HG03175 (cell line): ENCODE measurements around the gene UBALD2.
"Not testable (repeated sequence)": the region's sequence is repeated elsewhere in the genome, so short reads cannot be mapped to it uniquely, and the experiment has no call there.

ENCODE experiments used
- ATAC-seq: cut with Tn5 transposase; IDR thresholded peaks from one replicate; pipeline ENCODE4 v1.9.1; 2021; ENCODE audit warnings: mild to moderate bottlenecking, moderate library complexity; ENCODE audit not compliant: unreplicated experiment

The UBALD2 gene

DNA sequence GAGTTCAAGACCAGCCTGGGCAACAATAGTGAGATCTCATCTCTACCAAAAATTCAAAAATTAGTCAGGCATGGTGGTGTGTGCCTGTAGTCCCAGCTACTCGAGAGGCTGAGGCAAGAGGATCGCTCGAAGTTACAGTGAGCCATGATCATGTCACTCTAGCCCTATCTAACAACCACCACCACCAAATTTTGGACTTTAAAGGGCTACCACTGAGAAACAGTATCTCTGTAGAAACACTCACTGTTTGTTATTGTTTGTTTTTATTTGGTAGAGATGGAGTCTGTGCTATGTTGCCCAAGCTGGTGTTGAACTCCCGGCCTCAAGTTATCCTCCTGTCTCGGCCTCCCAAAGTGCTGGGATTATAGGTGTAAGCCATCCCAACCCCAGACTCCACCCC lies 1.3 kb upstream of the UBALD2 start:
- ATAC-seq: no peak

DNA sequence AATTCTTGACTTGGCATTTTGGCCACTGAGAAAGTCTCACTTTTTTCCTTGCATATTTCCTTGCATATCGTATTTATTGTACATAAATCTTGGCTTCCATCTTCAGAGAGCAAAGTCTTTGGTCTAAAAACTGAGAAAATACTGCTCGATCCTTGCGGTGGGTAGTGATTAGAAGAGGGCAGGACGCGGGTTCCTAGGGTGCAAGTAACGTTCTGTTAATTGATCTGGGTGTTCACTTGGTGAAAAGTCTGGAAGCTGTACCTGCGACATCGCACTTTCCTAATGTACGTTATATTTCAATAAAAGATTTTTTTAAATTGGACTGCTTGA lies 758 bp upstream of the UBALD2 start:
- peak; percentile 0 for ATAC-seq

DNA sequence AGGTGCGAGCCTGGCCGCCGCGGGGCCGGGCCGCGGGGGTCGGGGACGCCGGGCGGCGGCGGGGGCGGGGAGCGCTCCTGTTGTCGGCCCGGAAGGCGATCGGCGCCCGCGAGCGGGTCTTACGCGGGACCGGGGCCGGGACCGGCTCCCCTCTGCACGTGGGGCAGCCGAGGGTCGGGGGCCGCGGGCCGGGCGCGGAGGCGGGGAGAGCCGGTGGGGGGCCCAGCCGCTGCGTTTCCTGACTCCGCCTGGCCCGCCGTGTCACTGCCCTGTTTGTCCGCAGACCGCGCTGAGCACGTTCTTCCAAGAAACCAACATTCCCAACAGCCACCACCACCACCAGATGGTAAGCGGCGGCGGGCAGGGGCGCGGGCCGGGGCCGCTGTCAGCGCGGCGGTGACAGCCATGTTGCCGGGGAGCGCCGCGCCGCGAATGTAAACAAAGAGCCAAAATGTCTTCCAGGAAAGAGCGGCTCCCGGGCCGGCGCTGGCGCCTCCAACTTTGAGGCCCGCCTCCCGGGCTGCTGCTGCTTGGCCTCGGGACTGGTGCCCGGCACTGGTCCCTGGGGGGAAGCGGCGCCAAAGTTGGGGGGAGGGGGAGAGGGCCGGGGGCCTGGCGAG lies 586 bp downstream of the UBALD2 start:
- ATAC-seq: no peak

DNA sequence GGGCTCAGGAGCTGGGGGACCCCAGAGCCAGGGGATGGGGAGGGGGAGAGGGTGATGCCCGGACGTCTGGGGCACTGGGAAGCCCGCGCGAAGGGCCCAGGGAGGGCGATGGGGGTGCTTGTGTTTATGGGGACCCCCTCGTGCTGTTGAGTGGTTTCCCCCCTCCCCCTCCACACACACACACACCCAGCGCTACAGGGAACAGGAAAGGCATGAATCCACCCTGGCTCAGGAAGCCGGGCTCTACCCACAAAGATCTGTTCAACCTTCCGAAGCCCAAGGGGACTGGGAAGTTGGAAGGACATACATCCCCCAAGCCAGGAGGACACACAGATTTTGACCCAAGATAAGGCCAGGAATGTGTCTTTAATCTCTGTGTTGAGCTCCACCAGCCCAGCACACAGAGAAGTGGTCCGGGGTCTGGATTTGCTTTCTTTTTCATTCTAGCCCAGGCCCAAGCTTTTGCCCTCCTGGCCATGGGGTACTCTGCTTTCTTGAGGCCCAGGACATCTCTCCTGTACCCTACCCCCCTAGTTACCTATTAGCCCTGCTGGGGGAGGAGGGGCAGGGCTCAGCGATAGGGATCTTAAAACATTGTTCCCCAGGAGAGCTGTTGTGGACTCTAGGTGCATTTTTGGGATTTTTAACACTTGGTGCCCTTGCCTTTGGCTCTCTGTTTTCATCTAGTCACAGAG lies 1.2 kb downstream of the UBALD2 start:
- no peak for ATAC-seq

DNA sequence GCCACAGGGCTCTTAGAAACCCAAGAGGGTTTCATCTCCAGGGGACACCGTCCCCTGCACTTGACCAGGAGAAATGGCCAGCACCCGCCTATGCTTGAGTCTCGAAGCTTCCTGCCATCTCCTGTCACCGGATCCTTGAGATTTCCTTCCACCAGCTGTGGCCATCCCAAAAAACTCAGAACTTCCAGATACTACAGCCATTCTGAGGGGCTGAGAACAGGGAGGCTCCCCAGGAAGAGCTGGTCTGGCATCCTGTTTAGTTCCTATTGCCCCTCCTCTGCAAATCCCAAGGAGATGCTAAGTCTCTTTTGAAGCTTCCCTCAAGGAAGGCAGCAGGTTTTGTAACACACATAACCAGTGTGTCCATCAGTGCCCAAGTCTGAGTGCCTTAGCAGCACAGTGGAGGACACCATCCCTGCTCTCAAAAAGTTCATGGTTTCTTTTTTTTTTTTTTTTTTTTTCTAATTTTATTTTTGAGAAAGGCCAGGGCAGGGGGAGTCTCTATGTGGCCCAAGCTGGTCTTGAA lies 2.0 kb downstream of the UBALD2 start:
- ATAC-seq: no peak

DNA sequence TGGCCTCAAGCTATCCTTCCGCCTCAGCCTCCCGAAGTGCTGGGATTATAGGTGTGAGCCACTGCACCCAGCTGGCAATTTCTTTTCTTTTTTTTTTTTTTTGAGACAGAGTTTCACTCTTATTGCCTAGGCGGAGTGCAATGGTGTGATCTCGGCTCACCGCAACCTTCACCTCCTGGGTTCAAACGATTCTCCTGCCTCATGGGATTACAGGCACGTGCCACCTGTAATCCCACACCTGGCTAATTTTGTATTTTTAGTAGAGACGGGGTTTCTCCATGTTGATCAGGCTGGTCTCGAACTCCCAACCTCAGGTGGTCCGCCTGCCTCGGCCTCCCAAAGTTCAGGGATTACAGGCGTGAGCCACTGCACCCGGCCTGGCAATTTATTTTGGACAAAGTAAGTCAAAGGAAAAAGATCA lies 2.4 kb downstream of the UBALD2 start:
- ATAC-seq: not testable (repeated sequence)

DNA sequence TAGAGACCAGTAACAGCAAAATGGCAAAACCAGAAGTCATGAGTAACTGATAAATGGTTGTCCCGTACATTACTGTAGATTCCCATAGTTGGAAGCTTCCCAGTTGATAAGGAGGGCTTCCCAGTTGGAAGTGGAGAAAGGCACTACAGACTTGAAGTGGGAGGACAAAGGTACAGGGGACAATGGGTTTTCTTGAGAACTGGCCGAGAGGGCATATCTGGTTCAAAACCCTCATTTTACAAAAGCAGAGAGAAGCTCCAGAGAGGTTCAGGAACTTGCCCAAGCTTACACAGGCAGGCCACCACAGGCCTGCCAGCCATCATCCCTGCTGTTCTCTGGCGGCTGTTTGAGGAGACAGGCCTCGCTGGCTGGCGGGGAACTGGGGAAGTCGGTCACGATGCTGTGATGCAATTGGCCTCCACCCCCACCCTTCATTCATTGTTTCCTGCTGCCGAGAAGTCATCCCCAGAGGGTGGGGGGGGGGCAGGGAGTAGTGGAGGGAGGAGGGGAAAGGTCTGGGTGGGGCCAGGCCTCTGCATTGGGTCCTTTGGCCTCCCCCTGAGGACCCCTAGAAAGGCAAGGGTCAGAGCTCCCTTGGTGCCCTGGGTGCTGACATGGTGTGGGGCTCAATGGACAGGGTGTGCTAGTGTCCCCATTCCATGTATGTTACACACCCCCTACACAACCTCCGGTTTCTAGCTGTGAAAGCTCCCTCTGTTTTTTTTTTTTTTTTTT lies 3.0 kb downstream of the UBALD2 start:
- ATAC-seq: no peak

DNA sequence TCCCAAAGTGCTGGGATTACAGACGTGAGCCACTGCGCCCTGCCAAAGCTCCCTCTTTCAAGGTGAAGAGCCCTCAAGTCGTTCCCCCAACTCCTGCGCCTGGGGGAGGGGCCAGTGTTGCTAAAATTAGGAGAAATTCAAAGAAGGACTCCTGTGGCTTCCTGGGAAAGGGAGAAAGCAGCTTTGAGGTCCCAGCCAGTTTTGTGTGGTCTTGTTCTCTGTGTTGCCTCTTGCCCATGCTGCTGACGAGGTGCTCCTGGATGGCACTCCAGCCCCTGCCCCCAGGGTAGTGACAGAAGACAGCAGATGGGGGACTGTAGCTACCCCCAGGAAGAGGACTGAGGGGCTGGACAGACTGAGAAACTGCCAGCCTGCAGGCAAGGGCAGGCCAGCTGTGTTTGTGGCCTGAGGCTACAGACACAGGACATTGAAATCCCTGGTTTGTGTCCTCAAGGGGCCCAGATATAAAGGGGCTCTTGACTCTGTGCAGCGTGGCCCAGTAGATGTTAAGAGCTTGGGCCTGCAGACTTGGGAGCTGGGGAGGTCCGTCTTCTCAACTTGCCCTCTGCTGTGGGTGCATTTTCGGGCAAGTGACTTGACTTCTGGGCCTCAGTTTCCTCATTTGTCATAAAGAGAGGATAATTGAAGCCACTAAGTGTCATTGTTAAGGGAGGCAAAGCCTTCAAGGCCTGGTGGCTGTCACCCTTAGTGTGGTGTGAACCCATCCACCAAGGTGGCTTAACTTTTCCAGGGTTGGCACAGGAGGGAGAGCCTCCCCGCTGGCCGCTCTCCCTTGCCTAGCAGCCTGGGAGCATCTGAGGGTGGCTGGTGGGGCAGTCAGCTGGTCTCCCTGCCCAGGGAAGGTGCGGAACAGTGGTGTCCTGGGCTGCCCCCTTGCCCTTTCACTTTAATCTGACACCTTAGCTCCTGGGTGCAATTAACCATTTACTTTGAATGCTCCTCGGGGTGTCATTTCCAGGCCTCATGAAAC lies 4.1 kb downstream of the UBALD2 start:
- ATAC-seq: no peak

DNA sequence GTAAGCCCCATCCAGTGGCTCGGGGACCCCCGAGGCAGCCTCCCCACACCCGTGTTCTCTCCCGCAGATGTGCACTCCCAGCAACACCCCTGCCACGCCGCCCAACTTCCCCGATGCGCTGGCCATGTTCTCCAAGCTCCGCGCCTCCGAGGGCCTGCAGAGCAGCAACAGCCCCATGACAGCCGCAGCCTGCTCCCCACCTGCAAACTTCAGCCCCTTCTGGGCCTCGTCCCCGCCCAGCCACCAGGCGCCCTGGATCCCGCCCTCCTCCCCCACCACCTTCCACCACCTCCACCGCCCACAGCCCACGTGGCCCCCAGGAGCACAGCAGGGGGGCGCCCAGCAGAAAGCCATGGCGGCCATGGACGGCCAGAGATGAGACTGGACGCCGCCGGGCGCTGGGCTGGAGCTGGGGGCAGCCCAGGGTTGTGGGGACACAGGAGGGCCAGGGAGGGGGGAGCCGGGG lies 5.0 kb downstream of the UBALD2 start:
- no peak for ATAC-seq

DNA sequence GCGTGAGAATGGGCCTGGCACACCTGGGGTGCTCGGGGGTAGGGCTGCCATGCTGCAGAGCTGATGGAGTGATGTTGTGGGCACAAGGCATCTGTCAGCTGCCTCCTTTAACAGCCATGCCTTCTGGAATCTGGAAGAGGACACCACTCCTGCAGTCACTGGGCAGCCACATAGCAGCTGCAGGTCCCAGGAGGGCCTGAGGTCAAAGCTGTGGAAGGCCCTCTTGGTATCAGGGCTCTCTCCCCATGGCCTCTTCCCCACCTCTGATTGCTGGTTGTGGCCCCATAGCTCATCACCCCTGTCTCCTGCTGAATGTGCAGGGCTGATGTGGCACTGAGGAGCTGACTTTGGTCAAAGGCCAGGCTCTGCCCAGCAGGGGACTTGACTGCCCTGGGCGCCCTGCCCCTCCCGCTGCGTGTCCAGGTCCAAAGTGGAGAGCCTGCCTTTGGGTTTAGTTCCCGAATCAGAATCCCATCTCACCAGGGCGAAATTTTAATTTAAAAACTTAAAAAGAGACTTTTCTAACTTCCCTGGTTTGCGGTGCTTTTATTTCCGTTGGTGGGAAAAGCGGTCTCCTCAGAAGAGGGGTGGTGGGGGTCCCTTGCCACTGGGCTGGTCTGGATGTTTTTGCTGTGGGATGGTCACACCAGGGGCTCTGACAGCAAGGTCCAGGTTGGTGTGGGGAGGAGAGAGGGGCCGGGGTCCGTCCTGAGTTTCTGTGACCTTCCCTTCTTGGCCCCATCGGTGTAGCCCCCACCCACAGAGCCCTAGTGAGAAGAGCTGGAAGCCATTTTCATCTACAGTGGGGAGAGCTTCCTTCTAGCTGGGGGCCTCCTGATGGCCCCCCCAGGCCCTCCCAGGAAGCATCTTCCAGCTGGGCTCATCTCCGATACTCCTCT lies 5.9 kb downstream of the UBALD2 start:
- ATAC-seq: no peak

DNA sequence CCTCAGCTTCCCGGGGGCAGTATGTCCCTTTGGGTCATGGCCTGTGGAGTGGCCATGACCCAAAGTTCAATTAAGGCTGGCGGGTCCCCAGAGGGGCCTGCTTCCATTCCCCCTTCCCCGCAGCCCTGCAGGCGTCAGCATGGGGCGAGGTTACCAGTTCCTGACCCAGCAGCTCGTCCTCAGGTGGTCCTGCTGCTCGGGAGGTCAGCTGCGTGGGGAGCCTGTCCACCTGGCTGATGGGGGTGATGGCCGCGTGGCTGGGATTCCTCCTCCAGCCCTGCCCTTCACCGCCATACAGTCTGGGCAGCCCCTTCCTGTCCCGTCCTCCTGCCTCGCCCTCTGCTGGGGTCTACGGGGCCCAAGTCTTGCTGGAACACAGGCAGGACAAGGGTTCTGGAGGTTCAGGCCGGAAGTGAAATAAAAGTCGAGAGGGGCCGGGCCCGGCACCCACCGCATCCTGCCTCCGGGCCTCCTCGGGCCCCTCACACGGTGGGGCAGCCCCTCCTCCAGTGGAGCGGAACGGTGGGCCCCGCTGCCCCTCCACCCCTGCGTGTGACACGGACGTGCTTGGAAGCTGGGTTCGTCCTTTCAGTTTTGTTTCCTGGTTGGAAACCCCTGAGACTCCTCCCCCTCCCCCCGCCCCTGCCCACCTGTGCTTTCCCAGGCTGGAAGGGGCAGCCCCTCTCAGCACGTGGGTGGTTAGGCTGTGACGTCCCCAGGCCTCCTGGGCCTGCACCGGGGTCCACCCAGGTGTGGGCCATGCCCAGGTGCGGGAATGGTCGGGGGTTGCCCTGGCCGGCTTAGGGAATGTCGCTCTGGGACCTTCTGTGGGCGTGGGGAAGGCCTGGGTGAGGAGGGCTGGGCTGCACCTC lies 6.8 kb downstream of the UBALD2 start:
- peak; percentile 53 for ATAC-seq

DNA sequence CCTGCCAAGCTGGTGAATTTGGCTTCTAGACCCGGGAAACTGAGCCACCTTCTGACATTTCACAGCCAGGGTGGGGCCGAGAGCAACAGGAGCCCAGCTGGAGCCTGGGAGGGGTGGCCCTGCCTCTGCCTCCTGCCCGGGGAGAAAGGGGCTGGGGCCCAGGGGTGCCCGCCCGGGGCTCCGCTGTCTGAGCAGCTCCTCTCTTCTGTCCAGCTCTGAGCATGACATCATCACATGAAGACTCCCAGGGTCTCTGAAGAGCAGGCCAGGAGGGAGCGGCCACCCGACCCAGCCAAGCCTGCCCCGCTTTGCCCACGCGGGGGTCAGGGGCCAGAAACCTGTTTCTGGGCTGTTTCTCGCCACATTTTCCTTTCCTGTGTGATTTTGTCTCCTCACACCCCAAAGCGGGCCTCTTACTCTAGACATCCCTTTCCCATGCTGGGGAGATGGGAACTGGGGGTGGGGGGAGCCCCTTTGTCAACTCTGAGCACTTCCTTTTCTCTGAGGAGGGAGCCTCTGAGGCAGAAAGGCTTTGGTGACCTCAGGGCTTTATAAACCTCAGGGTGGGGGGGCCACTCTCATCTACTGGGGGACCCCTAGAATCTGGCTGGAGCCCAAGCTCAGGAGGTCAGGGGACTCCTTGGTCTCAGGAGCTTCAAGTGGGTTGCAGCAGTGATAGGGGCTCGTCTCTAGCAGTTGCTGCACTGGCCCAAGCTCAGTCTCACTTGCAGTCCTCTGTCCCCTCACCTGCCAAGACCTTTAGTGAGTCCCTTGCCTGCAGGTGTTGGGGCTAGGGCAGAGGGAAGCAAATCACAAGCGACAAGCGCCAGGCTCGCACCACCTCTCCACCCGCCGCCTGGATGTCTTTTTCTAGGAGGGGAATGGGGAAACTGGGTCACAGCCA lies 7.6 kb downstream of the UBALD2 start:
- peak; percentile 23 for ATAC-seq

DNA sequence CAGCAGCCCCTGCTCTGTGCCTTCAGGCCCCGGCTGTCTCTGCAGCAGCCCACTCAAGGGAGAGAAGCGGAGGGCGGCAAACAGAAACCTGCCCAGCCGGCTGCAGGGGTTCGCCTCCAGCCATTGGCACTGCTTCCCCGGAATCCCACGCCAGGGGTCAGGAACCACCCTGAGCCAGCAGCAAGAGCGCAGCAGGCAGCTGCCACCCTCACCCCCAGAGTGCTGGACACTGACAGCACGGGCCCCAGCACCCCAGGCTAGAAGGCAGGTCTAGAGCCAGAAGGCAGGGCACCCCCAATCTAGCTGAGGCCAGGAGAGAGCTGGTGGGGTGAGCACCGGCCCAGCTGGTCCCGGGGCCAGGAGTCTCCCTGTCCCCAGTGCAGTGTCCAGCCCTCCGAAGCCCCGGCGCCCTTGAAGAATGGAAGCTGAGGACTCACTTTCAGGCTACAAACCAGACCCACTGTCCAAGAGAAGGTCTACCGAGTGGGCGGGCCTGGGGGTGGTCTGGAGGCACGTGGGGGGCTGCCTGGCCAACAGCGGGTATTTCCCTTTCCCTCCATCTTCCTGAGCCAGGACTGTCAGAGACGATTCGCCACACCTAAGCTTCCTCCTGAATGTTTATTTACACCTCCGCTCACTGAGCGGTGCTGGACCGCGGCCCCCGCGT lies 8.4 kb downstream of the UBALD2 start:
- no peak for ATAC-seq

DNA sequence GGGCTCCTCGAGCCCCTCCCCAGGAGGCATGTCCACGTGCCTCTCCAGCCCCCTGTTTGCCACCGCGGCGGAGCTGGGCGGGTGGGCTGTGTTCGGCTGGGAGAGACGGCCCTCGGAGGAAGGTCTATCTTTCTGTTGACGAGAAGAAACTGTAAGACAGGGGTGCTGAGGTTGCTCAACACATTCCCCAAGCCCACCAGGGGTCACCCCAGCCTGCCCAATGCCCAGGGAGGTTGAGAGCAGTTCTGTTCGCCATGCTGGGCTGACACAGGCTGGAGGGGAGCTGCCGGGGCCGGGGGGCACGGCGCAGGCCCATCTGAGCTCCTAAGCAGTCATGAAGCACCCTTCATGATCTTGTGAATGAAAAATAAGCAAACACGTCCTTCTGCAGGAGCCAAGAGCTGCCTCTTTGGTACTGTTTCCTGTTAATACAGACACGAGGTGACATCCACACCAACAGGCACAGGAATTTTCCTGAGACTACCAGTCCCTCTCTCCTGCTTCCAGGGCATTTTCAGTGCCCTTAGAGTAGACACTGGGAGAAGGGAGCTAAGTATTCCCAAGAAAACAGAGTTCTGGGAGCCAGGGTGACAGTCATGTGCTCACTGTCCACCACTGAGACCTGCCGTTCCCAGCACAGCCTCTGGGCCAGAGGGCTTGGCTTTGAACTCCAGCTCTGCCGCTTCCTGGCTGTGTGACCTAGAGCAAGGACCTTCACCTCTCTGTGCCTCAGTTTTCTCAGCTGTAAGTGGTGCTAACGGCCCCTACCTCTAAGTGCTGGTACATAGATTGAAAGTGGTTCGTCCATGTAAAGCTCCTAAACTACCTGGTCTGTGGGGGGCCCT lies 9.2 kb downstream of the UBALD2 start:
- no peak for ATAC-seq

DNA sequence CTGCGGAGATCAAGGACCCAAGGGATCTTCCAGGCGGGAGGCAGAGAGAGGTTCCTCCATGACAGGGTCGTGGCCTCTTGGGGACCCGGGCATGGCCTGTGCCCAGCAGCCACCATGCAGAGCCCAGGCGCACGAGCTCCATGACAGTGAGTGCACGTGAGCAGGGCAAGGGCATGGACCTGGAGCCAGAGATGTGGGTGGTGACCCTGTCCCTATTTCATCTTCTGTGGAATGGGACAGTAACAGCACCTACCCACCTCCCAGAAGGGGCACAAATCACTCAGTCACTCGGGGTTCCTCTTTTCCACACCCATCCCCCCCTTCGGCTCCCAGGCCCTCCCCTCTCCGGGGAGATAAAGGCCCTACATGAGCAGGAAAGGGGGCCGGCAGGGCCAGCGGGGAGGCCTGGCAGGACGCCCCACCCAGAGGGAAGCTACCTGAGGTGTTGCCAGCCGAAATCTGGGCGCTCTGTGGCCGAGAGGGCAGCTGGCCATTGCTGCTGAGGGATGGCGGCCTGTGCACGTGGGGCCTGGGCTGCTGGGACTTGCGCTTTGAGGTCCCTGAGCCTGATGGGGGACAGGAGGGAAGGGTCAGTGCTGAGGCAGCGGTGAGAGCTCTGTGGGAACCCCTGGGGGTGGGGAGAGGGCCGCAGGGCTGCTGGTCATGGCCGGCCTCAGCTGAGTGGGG lies 10.4 kb downstream of the UBALD2 start:
- no peak for ATAC-seq

DNA sequence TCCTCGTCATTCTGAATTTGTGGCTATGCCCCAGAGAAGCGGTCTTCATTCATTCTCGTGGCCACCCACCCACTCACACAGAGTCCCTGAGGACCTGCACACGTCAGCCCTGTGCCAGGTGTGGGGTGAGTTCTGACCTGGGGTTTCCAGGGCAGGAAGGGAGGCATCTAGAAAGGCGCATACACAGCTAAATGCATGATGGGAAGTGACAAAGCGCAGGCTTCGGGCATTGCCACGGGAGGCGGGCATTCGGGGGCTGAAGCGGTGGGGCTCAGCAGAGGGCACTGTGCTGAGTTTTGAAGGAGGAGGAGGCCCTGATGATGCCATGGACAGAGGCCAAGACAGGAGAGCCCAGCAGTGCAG lies 10.9 kb downstream of the UBALD2 start:
- no peak for ATAC-seq
